ENCODE results near the gene C19orf81.
A peak's percentile ranks its signal among the peaks of the same experiment; 100 is the strongest.
"Not testable (repeated sequence)": the region's sequence is repeated elsewhere in the genome, so short reads cannot be mapped to it uniquely, and the experiment has no call there.

C19orf81 gene

DNA sequence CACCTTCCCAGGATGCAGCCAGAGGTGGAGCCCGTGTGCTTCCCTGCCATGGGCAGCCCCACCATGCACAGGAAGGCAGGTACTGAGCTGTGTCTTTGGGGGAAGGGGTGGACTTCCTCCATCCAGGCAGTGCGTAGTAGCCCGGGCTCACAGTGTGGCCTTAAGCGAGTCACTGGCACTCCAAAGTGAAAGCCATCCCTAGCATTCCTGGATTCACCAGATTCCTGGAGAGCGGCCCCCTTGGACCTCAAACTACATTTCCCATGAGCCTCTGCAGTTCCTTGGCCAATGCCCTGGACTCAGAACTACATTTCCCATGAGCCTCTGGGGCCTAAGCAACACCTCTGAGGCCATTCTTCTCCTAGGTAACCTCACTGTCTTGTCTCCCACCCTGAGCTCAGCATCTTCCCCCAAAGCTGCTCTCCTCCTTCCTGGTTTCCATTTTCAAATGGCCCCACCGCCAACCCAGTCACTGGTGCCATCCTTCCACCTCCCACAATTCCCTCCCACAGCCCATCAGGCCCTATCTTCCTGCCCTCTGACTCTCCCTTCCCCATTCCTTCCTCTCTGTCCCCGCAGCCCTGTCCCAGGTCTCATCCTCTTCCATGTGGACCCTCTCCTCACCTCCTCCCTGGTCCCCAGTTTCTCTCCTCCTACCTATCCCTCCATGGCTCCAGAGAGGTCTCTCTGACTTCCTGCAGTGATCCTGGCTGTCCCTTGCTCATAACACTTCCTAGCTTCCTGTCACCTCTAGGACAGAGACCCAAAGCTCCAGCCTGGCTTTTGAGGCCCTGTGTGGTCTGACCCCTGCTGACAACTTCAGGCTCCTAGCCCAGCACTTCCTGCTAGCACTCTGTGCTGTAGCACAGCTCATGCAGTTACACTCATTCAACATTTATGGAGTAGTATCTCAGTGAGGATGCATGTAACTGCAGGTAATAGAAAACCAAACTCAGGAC is at the start of gene C19orf81:
Gene C19orf81, plus strand, starts transcription at position 13 of the 959 bp plus-strand sequence. Its CDS starts 0 bp downstream, at position 13.
- peak in 4 of 58 donors; percentile 4 to 10 (median 8) for DNase-seq

GRCh38 chr19:50601407-50602088 is 47.7 kb upstream of the C19orf81 start:
- no peak for DNase-seq

DNA sequence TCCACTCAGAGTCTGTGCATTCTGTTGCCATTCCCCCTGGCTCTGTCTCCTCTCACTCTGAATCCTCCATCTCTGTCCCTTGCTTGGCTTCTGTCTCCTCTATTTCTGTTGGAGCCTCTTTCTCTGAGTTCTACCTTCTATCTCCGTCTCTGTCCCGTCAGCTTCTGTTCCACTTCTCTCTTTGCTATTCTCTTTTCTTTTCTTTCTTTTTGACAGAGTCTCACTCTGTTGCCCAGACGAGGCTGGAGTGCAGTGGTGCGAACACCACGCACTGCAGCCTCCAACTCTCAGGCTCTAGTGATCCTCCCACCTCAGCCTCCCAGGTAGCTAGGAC is 47.2 kb upstream of the C19orf81 start:
- no peak for DNase-seq

DNA sequence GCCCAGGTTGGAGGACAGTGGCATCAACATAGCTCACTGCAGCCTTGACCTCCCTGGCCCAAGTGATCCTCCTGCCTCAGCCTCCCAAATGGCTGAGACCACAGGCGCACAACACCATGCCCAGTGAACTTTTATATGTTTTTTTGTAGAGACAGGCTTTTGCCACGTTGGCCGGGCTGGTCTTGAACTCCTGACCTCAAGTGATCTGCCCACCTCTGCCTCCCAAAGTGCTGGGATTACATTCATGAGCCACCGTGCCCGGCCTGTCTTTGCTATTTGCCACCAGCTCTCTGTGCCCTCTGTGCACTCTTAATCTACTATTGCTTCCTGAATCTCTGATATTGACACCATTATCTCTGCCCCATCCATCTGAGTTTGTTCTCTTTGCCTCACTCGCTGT is 46.7 kb upstream of the C19orf81 start:
- no peak for DNase-seq

DNA sequence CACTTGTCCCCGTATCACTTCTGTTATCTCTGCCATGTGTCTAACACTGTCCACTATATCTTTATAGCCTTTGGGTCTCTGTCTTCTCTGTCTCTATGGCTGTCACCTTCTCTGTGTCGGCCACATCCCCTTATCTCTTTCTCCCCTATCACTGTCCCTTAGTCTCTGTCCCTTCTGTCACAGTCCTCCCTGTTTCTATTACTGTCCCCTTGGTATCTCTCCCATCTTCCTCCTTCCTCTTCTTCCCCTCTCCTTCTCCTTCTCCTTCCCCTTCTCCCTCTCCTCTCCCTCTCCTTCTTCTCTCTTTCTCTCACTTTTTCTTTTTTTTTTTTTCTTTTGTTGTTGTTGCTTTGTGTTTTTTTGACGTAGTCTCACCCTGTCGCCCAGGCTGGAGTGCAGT is 46.3 kb upstream of the C19orf81 start:
- no peak for DNase-seq

GRCh38 chr19:50604264-50605073 is 44.8 kb upstream of the C19orf81 start:
- not testable (repeated sequence) for DNase-seq

DNA sequence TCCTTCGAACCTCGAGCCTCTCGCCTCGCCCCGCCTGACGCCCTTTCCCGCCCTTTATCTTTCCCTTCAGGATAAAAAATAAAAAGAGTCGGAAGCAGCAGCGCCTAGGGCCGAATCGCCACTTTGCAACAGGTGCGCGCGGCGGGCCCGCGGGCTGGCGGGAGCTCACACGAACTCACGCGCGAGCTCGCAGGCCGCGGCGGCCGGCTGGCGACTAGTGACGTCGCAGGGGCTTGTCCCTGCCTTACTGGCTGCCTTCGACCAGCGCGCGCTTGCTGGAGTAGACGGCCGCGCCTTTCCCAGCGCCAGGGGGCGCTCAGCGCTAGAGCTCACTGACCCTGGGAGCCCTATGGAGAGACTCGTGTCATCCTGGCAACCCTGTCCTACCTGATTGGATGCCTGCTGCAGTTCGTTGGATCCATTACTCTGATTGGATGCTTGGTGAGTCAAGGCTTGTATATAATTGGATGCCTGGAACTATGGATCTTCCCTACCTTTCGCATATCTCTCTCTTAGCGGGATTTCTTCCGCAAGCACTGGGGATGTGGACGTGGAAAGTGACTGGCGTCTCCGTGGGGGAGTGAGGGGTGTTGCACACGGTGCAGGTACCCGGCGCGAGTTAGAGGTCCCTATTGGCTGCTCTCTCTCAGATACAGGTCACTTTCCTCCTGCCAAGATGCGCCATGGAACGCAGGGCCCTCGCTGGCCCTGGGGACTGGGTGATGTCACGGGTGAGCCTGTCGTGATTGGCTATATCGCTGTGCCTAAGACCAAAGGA is 43.0 kb upstream of the C19orf81 start:
- peak in 21 of 58 donors; percentile 1 to 53 (median 17) for DNase-seq

DNA sequence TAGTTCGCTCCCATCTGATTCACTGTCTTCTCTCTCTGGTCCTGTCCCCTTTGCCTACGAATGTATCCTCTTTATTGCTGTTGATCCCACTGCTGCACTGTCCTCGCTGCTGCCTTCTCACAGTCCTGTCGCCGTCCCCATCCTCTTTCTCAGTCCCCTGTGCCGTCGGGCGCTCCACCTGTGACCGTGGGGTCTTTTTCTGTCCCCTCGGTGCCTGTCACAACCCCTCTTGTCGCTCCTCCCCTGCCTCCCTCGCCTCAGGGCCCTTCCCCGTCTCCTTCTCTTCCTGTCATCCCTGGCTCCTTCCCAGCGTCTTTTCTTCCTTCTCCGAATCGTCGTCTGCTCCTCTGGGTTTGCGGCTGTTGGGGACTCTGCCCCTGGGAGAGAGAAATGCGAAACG is 41.9 kb upstream of the C19orf81 start:
- no peak for DNase-seq

- peak in 57 of 58 donors; percentile 46 to 99 (median 94) for DNase-seq
Measured at GRCh38 chr19:50607874-50608785, 41.1 kb upstream of the C19orf81 start.

- DNase-seq, result not testable (repeated sequence)
Measured at GRCh38 chr19:50612504-50613404, 36.5 kb upstream of the C19orf81 start.

GRCh38 chr19:50618379-50618778 is 30.9 kb upstream of the C19orf81 start:
- not testable (repeated sequence) for DNase-seq

DNA sequence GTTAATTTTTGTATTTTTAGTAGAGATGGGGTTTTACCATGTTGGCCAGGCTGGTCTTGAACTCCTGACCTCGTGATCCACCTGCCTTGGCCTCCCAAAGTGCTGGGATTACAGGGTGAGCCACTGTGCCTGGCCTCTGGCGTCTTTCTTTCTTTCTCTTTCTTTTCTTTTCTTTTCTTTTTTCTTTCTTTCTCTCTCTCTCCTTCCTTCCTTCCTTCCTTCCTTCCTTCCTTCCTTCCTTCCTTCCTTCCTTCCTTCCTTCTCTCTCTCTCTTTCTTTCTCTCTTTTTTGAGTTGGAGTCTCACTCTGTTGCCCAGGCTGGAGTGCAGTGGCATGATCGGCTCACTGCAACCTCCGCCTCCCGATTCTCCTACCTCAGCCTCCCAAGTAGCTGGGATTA is 30.1 kb upstream of the C19orf81 start:
- not testable (repeated sequence) for DNase-seq

DNA sequence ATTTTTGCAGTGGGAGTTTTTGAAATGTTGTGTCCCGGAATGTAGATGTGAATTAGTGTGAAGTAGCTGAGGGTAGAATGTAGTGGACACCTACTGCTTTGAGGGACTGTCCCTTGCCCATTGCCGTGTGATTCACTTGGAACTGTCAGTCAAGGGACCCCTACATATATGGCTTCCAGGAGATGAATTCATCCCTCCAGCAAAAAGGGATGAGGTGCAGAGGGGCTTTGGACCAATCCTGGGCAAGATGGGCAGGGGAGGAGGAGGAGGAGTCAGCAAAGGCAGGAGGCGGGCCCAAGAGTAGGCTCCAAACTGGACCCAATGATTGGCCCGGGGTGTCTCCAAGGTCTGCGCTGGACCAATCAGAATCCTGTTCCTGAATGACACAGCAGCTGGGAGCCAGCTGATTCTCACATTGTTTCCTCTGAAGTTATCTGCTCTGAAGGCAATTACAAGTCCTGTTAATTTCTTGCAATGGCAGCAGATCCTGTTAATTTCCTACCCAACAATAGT is 28.8 kb upstream of the C19orf81 start:
- peak in 1 of 58 donors; percentile 7 for DNase-seq

- no peak for DNase-seq
Measured at GRCh38 chr19:50624949-50625600, 24.2 kb upstream of the C19orf81 start.

DNA sequence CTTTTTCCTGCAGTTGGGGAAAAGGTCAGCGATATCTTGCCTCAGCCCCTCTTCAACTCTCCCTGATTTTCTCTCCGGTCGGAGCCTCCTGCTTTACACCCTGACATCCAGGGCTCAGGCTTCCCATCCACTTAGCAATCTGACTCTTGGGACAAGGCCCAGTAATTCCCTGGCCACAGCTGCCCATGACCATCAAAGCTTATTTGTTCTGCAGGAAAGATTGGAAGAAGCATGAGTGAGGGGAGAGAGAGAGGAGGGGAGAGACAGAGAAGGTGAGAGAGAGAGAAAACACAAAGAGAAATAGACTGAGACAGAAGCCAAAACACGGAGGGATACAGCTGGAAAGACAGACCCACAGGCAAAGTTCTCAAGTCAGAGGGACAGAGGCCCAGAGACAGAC is 23.2 kb upstream of the C19orf81 start:
- no peak for DNase-seq

- no peak for DNase-seq
Measured at GRCh38 chr19:50626795-50627194, 22.4 kb upstream of the C19orf81 start.

GRCh38 chr19:50628146-50628545 is 21.1 kb upstream of the C19orf81 start:
- no peak for DNase-seq

GRCh38 chr19:50628551-50628950 is 20.7 kb upstream of the C19orf81 start:
- no peak for DNase-seq

Data from anterior cingulate cortex (tissue), 58 donors.